Germinal center (tissue), 1 donor: ENCODE results near the gene MAP3K19.
"Not testable (repeated sequence)": the region's sequence is repeated elsewhere in the genome, so short reads cannot be mapped to it uniquely, and the experiment has no call there.

Source experiments
- DNase-seq: peaks from one replicate; pipeline ENCODE4 v3.0.0; 2012; ENCODE audit warnings: mixed read lengths, low spot score

MAP3K19 gene

GRCh38 chr2:135050684-135051083 lies 3.4 kb upstream of the MAP3K19 start:
- DNase-seq, result no peak

DNA sequence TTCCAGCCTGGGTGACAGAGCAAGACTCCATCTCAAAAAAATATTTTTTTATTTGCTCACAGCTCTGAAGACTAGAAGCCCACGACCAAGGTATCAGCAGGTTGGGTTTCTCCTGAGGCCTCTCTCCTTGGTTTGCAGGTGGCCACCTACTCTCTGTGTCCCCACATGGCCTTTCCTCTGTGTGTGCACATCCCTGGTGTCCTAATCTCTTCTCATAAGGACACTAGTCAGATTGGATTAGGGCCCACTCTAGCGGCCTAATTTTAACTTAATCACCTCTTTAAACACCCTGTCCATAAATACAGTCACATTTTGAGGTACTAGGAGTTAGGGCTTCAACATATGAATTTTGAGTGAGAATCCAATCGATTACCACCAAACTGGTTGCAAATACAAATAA lies 2.9 kb upstream of the MAP3K19 start:
- no peak for DNase-seq

DNA sequence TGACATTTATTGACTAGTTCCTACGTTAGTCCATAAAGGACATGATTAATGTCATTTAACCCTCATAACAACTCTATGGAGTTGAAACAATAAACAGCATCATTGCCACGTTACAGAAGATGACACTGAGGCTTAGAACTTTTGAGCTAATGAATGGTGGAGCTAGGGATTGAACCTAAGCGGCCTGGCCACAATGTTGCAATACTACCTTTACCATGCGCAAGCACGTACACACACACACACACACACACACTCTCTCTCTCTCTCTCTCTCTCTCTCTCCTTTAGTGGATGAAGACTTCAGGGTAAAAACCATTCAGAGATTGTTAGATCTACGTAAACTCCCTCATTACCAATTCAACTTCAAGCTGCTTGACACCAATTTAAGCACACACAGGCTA lies 875 bp upstream of the MAP3K19 start:
- DNase-seq, result no peak

GRCh38 chr2:135043345-135043744 lies 3.9 kb downstream of the MAP3K19 start:
- DNase-seq, result peak; percentile 13

DNA sequence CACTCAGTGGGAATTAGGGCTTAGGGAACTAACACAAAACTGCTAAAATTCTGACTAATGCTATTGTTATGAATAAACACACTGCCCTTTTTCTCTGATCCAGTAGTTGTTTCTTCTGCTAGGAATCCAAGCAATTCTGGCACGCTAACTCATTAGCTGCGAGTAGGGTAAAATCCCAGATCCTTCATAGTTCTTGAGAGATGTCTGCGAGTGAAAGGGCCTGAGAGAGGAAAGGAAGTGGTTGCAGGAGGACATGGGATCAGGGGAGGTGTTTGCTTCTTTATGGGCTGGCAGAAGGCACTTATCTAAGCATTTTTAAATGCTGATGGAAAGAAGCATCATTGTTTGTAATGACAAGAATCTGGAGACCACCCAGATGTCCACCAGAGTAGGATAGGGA lies 9.4 kb downstream of the MAP3K19 start:
- DNase-seq, result no peak

DNA sequence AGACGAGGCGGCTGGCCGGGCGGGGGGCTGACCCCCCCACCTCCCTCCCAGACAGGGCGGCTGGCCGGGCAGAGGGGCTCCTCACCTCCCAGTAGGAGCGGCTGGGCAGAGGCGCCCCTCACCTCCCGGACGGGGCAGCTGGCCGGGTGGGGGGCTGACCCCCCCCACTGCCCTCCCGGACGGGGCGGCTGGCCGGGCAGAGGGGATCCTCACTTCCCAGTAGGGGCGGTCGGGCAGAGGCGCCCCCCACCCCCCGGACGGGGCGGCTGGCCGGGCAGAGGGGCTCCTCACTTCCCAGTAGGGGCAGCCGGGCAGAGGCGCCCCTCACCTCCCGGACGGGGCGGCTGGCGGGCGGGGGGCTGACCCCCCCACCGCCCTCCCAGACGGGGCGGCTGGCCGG lies 14.0 kb downstream of the MAP3K19 start:
- not testable (repeated sequence) for DNase-seq

DNA sequence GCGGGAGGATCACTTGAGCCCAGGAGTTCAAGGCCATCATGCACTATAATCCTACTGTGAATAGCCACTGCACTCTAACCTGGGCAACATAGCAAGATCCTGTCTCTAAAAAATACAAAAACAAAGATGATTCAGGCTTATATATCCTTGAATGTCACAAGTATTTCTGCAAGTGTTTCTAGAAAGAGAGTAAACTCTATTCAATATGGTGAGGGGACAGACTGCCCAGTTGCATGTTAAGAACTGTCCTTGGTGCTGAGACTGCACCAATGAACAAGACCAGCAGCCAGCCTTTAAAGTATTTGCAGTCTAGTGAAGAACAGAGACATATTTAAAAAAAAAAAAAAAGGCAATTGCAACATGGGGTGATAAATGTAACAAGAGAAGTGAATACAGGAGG lies 16.4 kb downstream of the MAP3K19 start:
- DNase-seq, result no peak

GRCh38 chr2:135029481-135030134 lies 17.6 kb downstream of the MAP3K19 start:
- no peak for DNase-seq

DNA sequence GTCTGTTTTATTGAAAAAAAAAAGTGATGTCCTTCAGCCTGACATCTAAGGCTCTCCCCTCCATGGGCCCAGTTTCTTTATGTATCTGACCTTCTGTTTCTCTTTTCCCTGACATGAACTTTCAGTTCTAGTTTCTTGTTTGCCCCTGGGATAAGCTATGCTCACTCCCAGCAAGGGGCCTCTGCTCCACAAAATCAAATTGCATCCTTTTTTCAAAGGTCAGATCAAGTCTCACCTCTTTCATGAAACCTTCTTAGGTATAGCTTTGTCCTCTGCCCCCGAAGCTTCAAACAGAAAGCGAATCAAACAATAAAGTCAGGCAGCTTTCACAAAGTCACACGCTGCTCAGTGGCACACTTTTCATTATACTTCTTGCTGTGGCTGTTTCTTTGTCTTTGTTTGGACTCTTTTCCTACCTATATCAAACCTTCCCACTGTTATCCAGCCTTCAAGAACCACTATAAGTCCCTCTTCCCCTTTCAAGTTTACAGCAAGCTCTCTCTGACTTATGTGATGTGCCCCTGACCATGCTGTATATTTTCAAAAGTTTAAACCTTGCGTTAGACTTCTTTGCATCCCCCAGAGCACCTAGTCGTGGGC lies 23.3 kb downstream of the MAP3K19 start:
- no peak for DNase-seq

DNA sequence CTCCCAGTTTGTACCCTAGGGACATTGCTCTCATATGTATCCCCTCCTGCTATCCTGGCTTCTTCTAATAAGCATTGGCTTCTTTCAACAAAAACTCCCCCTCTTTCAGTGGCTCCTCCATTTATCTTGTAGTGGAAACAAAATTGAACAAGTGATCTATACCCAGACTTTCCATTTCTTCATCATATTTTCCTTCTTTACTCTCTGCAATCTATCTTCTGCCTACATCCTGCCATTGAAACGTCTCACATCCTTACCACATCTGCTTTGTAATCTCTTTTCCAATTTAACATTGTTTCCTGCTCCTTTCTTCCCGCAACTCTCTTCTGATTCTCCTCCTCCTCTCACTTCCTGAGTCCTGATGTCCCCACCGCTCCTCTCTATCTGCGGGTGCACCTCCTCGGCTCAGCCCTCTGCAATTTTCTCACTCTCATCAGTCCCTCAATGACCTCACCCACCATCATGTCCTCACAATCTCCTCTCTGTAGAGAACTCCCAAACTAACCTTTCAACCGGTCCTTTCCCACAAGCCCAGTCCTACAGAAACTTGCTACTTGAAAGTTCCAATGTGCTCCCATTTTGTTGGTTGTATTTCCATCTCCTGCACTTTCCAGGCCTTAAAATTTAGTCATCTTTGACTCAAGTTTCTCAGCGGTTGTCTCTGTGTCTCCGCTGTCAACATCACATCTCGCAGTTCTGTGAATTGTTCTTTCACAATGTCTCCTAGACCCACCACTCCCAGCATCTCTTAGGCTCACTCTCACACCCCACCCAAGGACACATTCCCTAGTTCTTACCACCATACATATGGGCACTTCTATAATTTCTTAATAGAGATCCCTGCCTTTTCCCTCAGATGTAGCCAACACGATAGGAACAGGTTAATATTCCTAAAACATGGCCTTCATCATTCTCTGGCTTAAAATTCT lies 24.0 kb downstream of the MAP3K19 start:
- no peak for DNase-seq

DNA sequence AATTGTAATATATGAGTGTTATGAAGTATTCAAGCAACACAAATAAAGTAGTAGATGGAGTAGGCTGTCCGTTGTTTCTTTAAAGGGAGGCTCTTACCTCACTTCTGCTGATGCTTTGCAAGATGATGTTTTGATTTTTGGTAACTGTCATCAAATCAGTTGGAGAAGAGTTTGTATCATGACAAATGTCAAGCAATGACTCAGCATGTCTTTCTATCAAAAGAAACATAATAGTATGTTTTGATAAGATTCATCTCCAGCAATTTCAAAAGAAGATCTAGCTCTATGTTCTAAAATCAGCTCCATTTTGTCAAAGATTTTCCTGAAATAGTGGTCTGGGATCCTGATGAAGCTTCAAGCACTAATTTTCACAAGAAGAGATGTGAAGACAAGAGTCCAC lies 25.6 kb downstream of the MAP3K19 start:
- DNase-seq, result no peak

GRCh38 chr2:135011633-135012032 lies 35.6 kb downstream of the MAP3K19 start:
- DNase-seq, result no peak

DNA sequence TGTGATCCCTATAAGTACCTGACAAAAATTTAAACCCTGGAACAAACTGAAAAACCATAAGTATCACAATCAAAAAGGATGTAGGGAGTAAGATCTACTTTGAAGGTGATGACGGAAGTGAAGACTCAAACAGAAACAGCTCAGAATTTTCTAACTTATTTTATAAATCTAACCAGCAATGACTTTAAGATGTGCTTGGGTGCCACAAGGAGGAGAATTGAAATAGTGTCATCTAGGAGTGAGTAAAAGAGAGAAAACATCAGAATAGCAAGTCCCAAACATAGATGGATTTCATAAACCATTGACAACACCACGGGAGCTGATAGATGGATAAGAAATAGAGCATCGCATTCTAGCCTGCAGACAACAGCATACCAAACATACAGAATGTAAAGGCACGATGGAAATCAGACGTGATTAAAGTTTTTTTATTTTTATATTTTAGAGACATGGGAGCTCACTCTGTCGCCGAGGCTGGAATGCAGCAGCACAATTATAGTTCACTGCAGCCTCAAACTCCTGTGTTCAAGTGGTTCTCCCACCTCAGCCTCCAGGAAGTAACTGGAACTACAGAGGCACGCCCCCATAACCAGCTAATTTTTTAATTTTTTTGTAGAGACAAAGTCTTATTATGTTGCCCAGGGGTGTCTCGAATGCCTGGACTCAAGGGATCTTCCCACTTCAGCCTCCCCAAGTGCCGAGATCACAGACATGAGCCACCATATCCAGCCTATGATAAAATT lies 36.9 kb downstream of the MAP3K19 start:
- no peak for DNase-seq

- no peak for DNase-seq
These were observed 37.9 kb downstream of the MAP3K19 start for GRCh38 chr2:135009339-135009738.

GRCh38 chr2:135005753-135006152 lies 41.5 kb downstream of the MAP3K19 start:
- DNase-seq, result no peak

- DNase-seq, result peak; percentile 77
These were observed 43.1 kb downstream of the MAP3K19 start for GRCh38 chr2:135004005-135004746.

GRCh38 chr2:135002836-135003235 lies 44.4 kb downstream of the MAP3K19 start:
- DNase-seq, result no peak

- DNase-seq, result no peak
These were observed 47.7 kb downstream of the MAP3K19 start for GRCh38 chr2:134999521-134999920.

- DNase-seq, result peak; percentile 12
These were observed 58.1 kb downstream of the MAP3K19 start for GRCh38 chr2:134988994-134989605.

- no peak for DNase-seq
These were observed 62.2 kb downstream of the MAP3K19 start for GRCh38 chr2:134985061-134985460.

- no peak for DNase-seq
These were observed 64.6 kb downstream of the MAP3K19 start for GRCh38 chr2:134982603-134983002.
